Neural cell (in vitro differentiated cells): ENCODE measurements around the gene CCDC172. TPM values are rescaled to one million over a fixed set of nuclear protein-coding genes. Genes with fewer than 3 reads are reported as not detected.

Source experiments
- H2AFZ ChIP-seq: fragments of 200-600, 300-800 bp; sonication (generic), shearing (Covaris generic); 2 replicates; pipeline ENCODE4 v1.6.0; 2014; ENCODE audit warnings: low read depth, mild to moderate bottlenecking, antibody characterized with exemption, low read length, moderate library complexity
- H3F3A ChIP-seq: fragments of 200-600 bp; shearing (Covaris generic); 2 replicates; pipeline ENCODE4 v1.6.1; 2016; ENCODE audit warnings: mild to moderate bottlenecking, moderate library complexity, mixed read lengths, antibody characterized with exemption, low read length; ENCODE audit not compliant: insufficient read depth, poor library complexity, severe bottlenecking
- H3K27ac ChIP-seq: fragments of 200-600, 300-800 bp; sonication (generic), shearing (Covaris generic); 2 replicates; pipeline ENCODE4 v1.5.1; 2014; ENCODE audit warnings: mild to moderate bottlenecking, low read length, moderate library complexity
- H3K27me3 ChIP-seq: fragments of 300-800, 200-600 bp; sonication (generic), shearing (Covaris generic); 2 replicates; pipeline ENCODE4 v1.6.0; 2014; ENCODE audit warnings: mild to moderate bottlenecking, low read depth, low read length, moderate library complexity; ENCODE audit not compliant: insufficient read depth
- H3K36me3 ChIP-seq: fragments of 300-800, 200-600 bp; sonication (generic), shearing (Covaris generic); 2 replicates; pipeline ENCODE4 v1.5.1; 2014; ENCODE audit warnings: mild to moderate bottlenecking, antibody characterized with exemption, low read length, moderate library complexity; ENCODE audit not compliant: insufficient read depth
- H3K4me2 ChIP-seq: fragments of 300-800, 200-600 bp; sonication (generic), shearing (Covaris generic); 2 replicates; pipeline ENCODE4 v1.6.0; 2014; ENCODE audit warnings: mild to moderate bottlenecking, low read length
- H3K4me3 ChIP-seq: fragments of 300-800, 200-600 bp; sonication (generic), shearing (Covaris generic); 2 replicates; pipeline ENCODE4 v1.5.1; 2014; ENCODE audit warnings: mild to moderate bottlenecking, low read length, moderate library complexity
- H3K79me2 ChIP-seq: fragments of 200-600 bp; shearing (Covaris generic); replicated peaks from 2 replicates; pipeline ENCODE4 v1.6.0; 2014; ENCODE audit warnings: mild to moderate bottlenecking, low read length, moderate library complexity; ENCODE audit not compliant: insufficient read depth
- H3K9ac ChIP-seq: fragments of 300-800, 200-600 bp; sonication (generic), shearing (Covaris generic); 2 replicates; pipeline ENCODE4 v1.6.1; 2016; ENCODE audit warnings: mild to moderate bottlenecking, low read length, mixed read lengths
- H3K9me2 ChIP-seq: fragments of 200-600 bp; shearing (Covaris generic); 2 replicates; pipeline ENCODE4 v1.6.1; 2016; ENCODE audit warnings: mild to moderate bottlenecking, low read length, mixed read lengths; ENCODE audit not compliant: insufficient read depth
- H3K9me3 ChIP-seq: fragments of 200-600, 300-800 bp; sonication (generic), shearing (Covaris generic); 2 replicates; pipeline ENCODE4 v1.6.1; 2016; ENCODE audit warnings: mild to moderate bottlenecking, mixed run types, low read length, moderate library complexity, mixed read lengths
- H4K20me1 ChIP-seq: fragments of 200-600 bp; shearing (Covaris generic); 2 replicates; pipeline ENCODE4 v1.6.1; 2016; ENCODE audit warnings: mild to moderate bottlenecking, mixed run types; ENCODE audit not compliant: insufficient read depth
- CTCF ChIP-seq: fragments of 450-650 bp; IDR thresholded peaks from 2 replicates; pipeline ENCODE4 v1.5.1; 2014; ENCODE audit warnings: antibody characterized with exemption, mild to moderate bottlenecking, moderate library complexity; ENCODE audit not compliant: poor library complexity, severe bottlenecking
- EP300 ChIP-seq: fragments of 450-650 bp; conservative IDR thresholded peaks from 2 replicates; pipeline ENCODE4 v1.6.1; 2014; ENCODE audit warnings: antibody characterized with exemption, mild to moderate bottlenecking, moderate library complexity; ENCODE audit not compliant: poor library complexity, severe bottlenecking
- MXI1 ChIP-seq: fragments of 450-650 bp; conservative IDR thresholded peaks from 2 replicates; pipeline ENCODE4 v1.6.1; 2014; ENCODE audit warnings: antibody characterized with exemption, mild to moderate bottlenecking; ENCODE audit not compliant: poor library complexity, severe bottlenecking
- POLR2AphosphoS5 ChIP-seq: IDR thresholded peaks from 2 replicates; pipeline ENCODE4 v1.6.1; 2012
- RAD21 ChIP-seq: fragments of 450-650 bp; conservative IDR thresholded peaks from 2 replicates; pipeline ENCODE4 v1.6.1; 2014; ENCODE audit warnings: antibody characterized with exemption, mild to moderate bottlenecking, moderate library complexity
- REST ChIP-seq: IDR thresholded peaks from 2 replicates; pipeline ENCODE4 v1.6.1; 2012; ENCODE audit warnings: borderline replicate concordance
- SMC3 ChIP-seq: fragments of 450-650 bp; conservative IDR thresholded peaks from 2 replicates; pipeline ENCODE4 v1.6.1; 2014; ENCODE audit warnings: antibody characterized with exemption, mild to moderate bottlenecking, moderate library complexity; ENCODE audit not compliant: poor library complexity
- TAF1 ChIP-seq: IDR thresholded peaks from 2 replicates; pipeline ENCODE4 v1.6.1; 2012; ENCODE audit warnings: low read depth
- polyA plus RNA-seq: library from polyadenylated mRNA; depleted of rRNA; stranded (reverse); fragments of >200 nt; gene quantifications from 2 replicates; pipeline ENCODE4 v1.2.3, GENCODE V29; 2014

The CCDC172 gene
- polyA plus RNA-seq, 1 donor from 2014 or later: not detected

GRCh38 chr10:116312548-116312947, 11.7 kb upstream of the CCDC172 start:
- TF ChIP-seq TAF1 (no peak), CTCF (no peak), SMC3 (no peak), MXI1 (peak; percentile 46)
- Histone ChIP-seq H3K9ac (no peak overlapping the region), H3K27me3 (no peaks in the 10 kb centered on the region), H3K79me2 (no peaks in the 10 kb centered on the region), H3K9me2 (no peaks in the 10 kb centered on the region), H3F3A (no peaks in the 10 kb centered on the region), H3K4me2 (no peak overlapping the region), H3K4me3 (no peak overlapping the region), H2AFZ (no peak overlapping the region), H3K9me3 (no peaks in the 10 kb centered on the region), H3K27ac (no peak overlapping the region), H4K20me1 (no peaks in the 10 kb centered on the region), H3K36me3 (no peaks in the 10 kb centered on the region)

GRCh38 chr10:116316503-116316902, 7.7 kb upstream of the CCDC172 start:
- no peak for TF ChIP-seq CTCF
- TF ChIP-seq REST: no peak
- TF ChIP-seq SMC3: no peak
- TF ChIP-seq EP300: no peak
- no peak for TF ChIP-seq MXI1
- TF ChIP-seq POLR2AphosphoS5: no peak
- no peak for TF ChIP-seq RAD21
- Histone ChIP-seq H3K27ac (no peak overlapping the region), H3F3A (no peaks in the 10 kb centered on the region), H3K4me3 (no peak overlapping the region), H3K9me3 (no peaks in the 10 kb centered on the region), H2AFZ (no peak overlapping the region), H3K27me3 (no peaks in the 10 kb centered on the region), H4K20me1 (no peaks in the 10 kb centered on the region), H3K79me2 (no peaks in the 10 kb centered on the region), H3K9me2 (no peaks in the 10 kb centered on the region), H3K4me2 (no peak overlapping the region), H3K36me3 (no peaks in the 10 kb centered on the region), H3K9ac (no peak overlapping the region)
